GM12878 (cell line): ENCODE data around the gene EGR4. TPM values are rescaled to one million over a fixed set of nuclear protein-coding genes. Genes with fewer than 3 reads are reported as not detected.

Experiments
- ATAC-seq: fragments of 200-7000 bp; cut with Tn5 transposase; 3 replicates; pipeline ENCODE4 v1.9.1; 2020; ENCODE audit warnings: mild to moderate bottlenecking, moderate library complexity
- BruUV-seq: library from RNA; stranded (reverse); fragments of 400-500 nt; replicated peaks from 2 replicates; lab custom pipeline; 2021; lab: Mats Ljungman, UMichigan
- CTCF ChIA-PET: fragments of 300-600 bp; sonication (Branson Sonifier 250); formaldehyde crosslinking; extraction: SDS; loops from one replicate; lab custom pipeline; 2021; ENCODE audit warnings: inconsistent platforms; lab: Yijun Ruan, JAX
- POLR2A ChIA-PET: fragments of 350-600 bp; formaldehyde crosslinking; extraction: SDS; loops from one replicate; lab custom pipeline; 2021; ENCODE audit warnings: inconsistent platforms; lab: Charles Lee
- RAD21 ChIA-PET: fragments of 300-600 bp; sonication (Branson Sonifier 250); formaldehyde crosslinking; loops from one replicate; lab custom pipeline; 2023; ENCODE audit warnings: antibody characterized with exemption; ENCODE audit not compliant: unreplicated experiment; lab: Charles Lee
- SMC1A ChIA-PET: fragments of 300-600 bp; sonication (Branson Sonifier 250); formaldehyde crosslinking; loops from one replicate; lab custom pipeline; 2023; ENCODE audit not compliant: unreplicated experiment, uncharacterized antibody; lab: Charles Lee
- DNase-seq: peaks from one replicate; pipeline ENCODE4 v3.0.0-alpha.2; 2011; ENCODE audit warnings: low read depth, low spot score
- FAIRE-seq: peaks from 3 replicates; lab custom pipeline; 2011; peaks lifted over from hg19 to GRCh38; lab: Jason Lieb, UNC
- H2AFZ ChIP-seq: 2 replicates; pipeline ENCODE4 v1.6.0; 2011; ENCODE audit warnings: low read depth, low read length, control low read depth; ENCODE audit not compliant: control insufficient read depth
- H3K27ac ChIP-seq: 2 replicates; pipeline ENCODE4 v1.5.1; 2011; ENCODE audit warnings: control low read depth; ENCODE audit not compliant: control insufficient read depth, insufficient read depth
- H3K27me3 ChIP-seq, 2 experiments: replicated peaks in 1 of 2; 2 replicates each; pipeline versions ENCODE4 v1.6.0 to v1.6.1; 2011; ENCODE audit warnings: low read length in 1 of 2; ENCODE audit not compliant: control insufficient read depth in 2 of 2, insufficient read depth in 2 of 2
- H3K36me3 ChIP-seq, 2 experiments: 2 replicates each; pipeline ENCODE4 v1.5.1; 2011; ENCODE audit warnings: low read length in 1 of 2; ENCODE audit not compliant: control insufficient read depth in 2 of 2, insufficient read depth in 2 of 2
- H3K4me1 ChIP-seq: 2 replicates; pipeline ENCODE4 v1.6.1; 2011; ENCODE audit warnings: mild to moderate bottlenecking, low read length, moderate library complexity, mixed read lengths; ENCODE audit not compliant: control insufficient read depth, insufficient read depth
- H3K4me2 ChIP-seq: 2 replicates; pipeline ENCODE4 v1.6.0; 2011; ENCODE audit warnings: control low read depth; ENCODE audit not compliant: control insufficient read depth, insufficient read depth
- H3K4me3 ChIP-seq: fragments of 200-600 bp; sonication (generic); 2 replicates; pipeline ENCODE4 v1.5.1; 2016
- H3K79me2 ChIP-seq: 2 replicates; pipeline ENCODE4 v1.6.0; 2011; ENCODE audit warnings: low read length; ENCODE audit not compliant: control insufficient read depth, insufficient read depth
- H3K9ac ChIP-seq: 2 replicates; pipeline ENCODE4 v1.8.0; 2011; ENCODE audit warnings: low read length, control low read depth, mixed read lengths; ENCODE audit not compliant: control insufficient read depth, insufficient read depth
- H3K9me3 ChIP-seq: replicated peaks from 3 replicates; pipeline ENCODE4 v1.5.1; 2011; ENCODE audit warnings: mild to moderate bottlenecking, low read length; ENCODE audit not compliant: control insufficient read depth, insufficient read depth
- H4K20me1 ChIP-seq: 2 replicates; pipeline ENCODE4 v1.6.0; 2011; ENCODE audit not compliant: control insufficient read depth, insufficient read depth
- E4F1 ChIP-seq: fragments of 450-650 bp; IDR thresholded peaks from 2 replicates; pipeline ENCODE4 v1.6.1; 2018; ENCODE audit warnings: borderline replicate concordance, mild to moderate bottlenecking; ENCODE audit not compliant: partially characterized antibody
- IKZF2 ChIP-seq, 2 experiments: fragments of 450-650 bp; IDR thresholded peaks; 2 replicates each; pipeline ENCODE4 v1.6.1; 2017; ENCODE audit warnings: mild to moderate bottlenecking in 2 of 2, moderate library complexity in 2 of 2
- IRF5 ChIP-seq: fragments of 450-650 bp; IDR thresholded peaks from 2 replicates; pipeline ENCODE4 v1.6.1; 2017; ENCODE audit warnings: borderline replicate concordance
- MXI1 ChIP-seq: fragments of 150-350 bp; IDR thresholded peaks from 2 replicates; pipeline ENCODE4 v1.6.1; 2011; ENCODE audit warnings: low read depth, mild to moderate bottlenecking, inconsistent platforms, low read length, improper control_type of control experiment
- NFYB ChIP-seq: IDR thresholded peaks from 2 replicates; pipeline ENCODE4 v1.6.1; 2011; ENCODE audit warnings: low read depth, mild to moderate bottlenecking, low read length, improper control_type of control experiment, moderate library complexity; ENCODE audit not compliant: insufficient read depth
- PAX5 ChIP-seq: IDR thresholded peaks from 2 replicates; pipeline ENCODE4 v1.6.1; 2011; ENCODE audit warnings: low read depth, low read length, borderline replicate concordance
- POLR2AphosphoS5 ChIP-seq: IDR thresholded peaks from 2 replicates; pipeline ENCODE4 v1.6.1; 2011; ENCODE audit warnings: mild to moderate bottlenecking, low read length, inconsistent platforms
- POU2F2 ChIP-seq: IDR thresholded peaks from 3 replicates; pipeline ENCODE4 v1.6.1; 2011; ENCODE audit warnings: low read depth, mild to moderate bottlenecking, low read length, borderline replicate concordance
- RFX5 ChIP-seq: IDR thresholded peaks from 2 replicates; pipeline ENCODE4 v1.6.1; 2011; ENCODE audit warnings: low read depth, low read length, improper control_type of control experiment
- SPI1 ChIP-seq: IDR thresholded peaks from 2 replicates; pipeline ENCODE4 v1.6.1; 2011; ENCODE audit warnings: low read depth, mild to moderate bottlenecking, low read length, moderate library complexity, borderline replicate concordance; ENCODE audit not compliant: insufficient read depth
- TBL1XR1 ChIP-seq: IDR thresholded peaks from 2 replicates; pipeline ENCODE4 v1.6.1; 2012; ENCODE audit warnings: low read depth, low read length, improper control_type of control experiment
- TCF12 ChIP-seq: IDR thresholded peaks from 2 replicates; pipeline ENCODE4 v1.6.1; 2011; ENCODE audit warnings: low read depth, mild to moderate bottlenecking, low read length
- USF2 ChIP-seq: IDR thresholded peaks from 2 replicates; pipeline ENCODE4 v1.6.1; 2011; ENCODE audit warnings: low read depth, low read length, improper control_type of control experiment, borderline replicate concordance
- ZNF217 ChIP-seq: fragments of 450-650 bp; IDR thresholded peaks from 2 replicates; pipeline ENCODE4 v1.6.1; 2017; ENCODE audit warnings: antibody characterized with exemption, mild to moderate bottlenecking
- WGBS: methylation state at CpG from one replicate; pipeline ENCODE4 v1.1.6; 2016; ENCODE audit warnings: low lambda C conversion rate; ENCODE audit not compliant: insufficient replicate concordance, insufficient coverage; ENCODE audit errors: missing lambda C conversion rate; 5-methylcytosine and 5-hydroxymethylcytosine counted together
- in situ Hi-C: fragments of 300-500 bp; cut with MboI; formaldehyde crosslinking; loops from 9 replicates; pipeline ENCODE4 v1.14.3; 2018; ENCODE audit warnings: mixed read lengths
- intact Hi-C: fragments of 100-400 bp; cut with micrococcal nuclease; formaldehyde crosslinking; loops from one replicate; pipeline ENCODE4 v1.14.2; 2022; ENCODE audit not compliant: unreplicated experiment
- polyA plus RNA-seq, 11 experiments: library from polyadenylated mRNA; depleted of rRNA in 4 of 11; unstranded in 6 of 11; stranded (reverse) in 5 of 11; fragments of >200 nt; fragmentation: Nextera tagmentation in 4 of 11; fragmentation: Illumina TruSeq in 1 of 11; extraction: Ambion mirVana in 4 of 11; extraction: Trizol in 1 of 11; gene quantifications; 1 replicate in 1 of 11; 2 replicates in 10 of 11; pipeline versions ENCODE4 v1.2.1 to v1.2.3, GENCODE V29; 2011 to 2016; ENCODE audit warnings: inconsistent platforms in 2 of 11, missing spikeins in 2 of 11, low read depth in 1 of 11
- total RNA-seq, 4 experiments: library from RNA; depleted of rRNA in 3 of 4; stranded (reverse); fragments of >200 nt in 3 of 4; fragmentation: Illumina TruSeq in 1 of 4; extraction: Trizol in 1 of 4; gene quantifications; 2 replicates each; pipeline versions ENCODE4 v1.2.1 to v1.2.3, GENCODE V29; 2013 to 2021
- TF ChIP-seq, protein P1 (sequence below): IDR thresholded peaks from 2 replicates; pipeline ENCODE4 v1.6.1; 2011; ENCODE audit warnings: borderline replicate concordance, low read depth, mild to moderate bottlenecking, moderate library complexity, mixed read lengths, low read length; ENCODE audit not compliant: insufficient read depth; ENCODE audit errors: extremely low read length
- TF ChIP-seq, protein P2 (sequence below): fragments of 450-650 bp; IDR thresholded peaks from 2 replicates; pipeline ENCODE4 v1.6.1; 2016; ENCODE audit warnings: mild to moderate bottlenecking

The EGR4 gene
- total and polyA plus RNA-seq, 10 of the 15 experiments (the other 5 are each of a cell fraction or from before 2014, with no cell fraction given) = 0.07 TPM; not detected in 9

GRCh38 chr2:73253901-73254300 is 39.4 kb downstream of the EGR4 start:
- no peaks in the 10 kb centered on the region for H3K9me3 ChIP-seq
- no peaks in the 10 kb centered on the region for H4K20me1 ChIP-seq
- DNase-seq (no peak), FAIRE-seq (no peak), ATAC-seq (peak; percentile 72)
- no peak overlapping the region for H3K4me2 ChIP-seq
- CTCF ChIA-PET = interaction anchor here (0.7 to 2.3 kb wide), 3 partner anchors 36 to 1197 kb away, joined by 3 to 14 read pairs (median 4); no protein-coding TSS in a partner anchor
- no peaks in the 10 kb centered on the region for H3K4me1 ChIP-seq
- no peaks in the 10 kb centered on the region for H3K27me3 ChIP-seq
- in situ Hi-C loops = no loop called here
- RAD21 ChIA-PET = interaction anchor here (0.9 kb wide), 1 partner anchor 106 kb away, joined by 3 read pairs; no protein-coding TSS in a partner anchor
- BruUV-seq = no TSS peak
- H3K36me3 ChIP-seq = peaks cover 29 to 41% of the 10 kb centered on the region in 2 experiments
- POLR2A ChIA-PET = no interaction called here
- H3K79me2 ChIP-seq = no peaks in the 10 kb centered on the region
- H3K4me3 ChIP-seq = no peak overlapping the region
- no peak overlapping the region for H3K27ac ChIP-seq
- WGBS = 91% methylated on average over 3 of the region's 3 CpGs
- TF ChIP-seq USF2 (no peak), IKZF2 (IDR thresholded peaks at IDR 0.05) (no peak), ZNF217 (no peak), RFX5 (no peak), PAX5 (no peak), TBL1XR1 (no peak), SPI1 (peak; percentile 78; the same call in 1 of the 2 replicates), E4F1 (no peak), TCF12 (no peak), POU2F2 (no peak), POLR2AphosphoS5 (0 out of 2 replicates have a peak, but pooled peaks have one; percentile 25), NFYB (peak; percentile 47; the same call in 1 of the 2 replicates), IRF5 (no peak), MXI1 (no peak)
- TF ChIP-seq, protein P1, sequence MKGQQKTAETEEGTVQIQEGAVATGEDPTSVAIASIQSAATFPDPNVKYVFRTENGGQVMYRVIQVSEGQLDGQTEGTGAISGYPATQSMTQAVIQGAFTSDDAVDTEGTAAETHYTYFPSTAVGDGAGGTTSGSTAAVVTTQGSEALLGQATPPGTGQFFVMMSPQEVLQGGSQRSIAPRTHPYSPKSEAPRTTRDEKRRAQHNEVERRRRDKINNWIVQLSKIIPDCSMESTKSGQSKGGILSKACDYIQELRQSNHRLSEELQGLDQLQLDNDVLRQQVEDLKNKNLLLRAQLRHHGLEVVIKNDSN = no peak
- TF ChIP-seq, protein P2, sequence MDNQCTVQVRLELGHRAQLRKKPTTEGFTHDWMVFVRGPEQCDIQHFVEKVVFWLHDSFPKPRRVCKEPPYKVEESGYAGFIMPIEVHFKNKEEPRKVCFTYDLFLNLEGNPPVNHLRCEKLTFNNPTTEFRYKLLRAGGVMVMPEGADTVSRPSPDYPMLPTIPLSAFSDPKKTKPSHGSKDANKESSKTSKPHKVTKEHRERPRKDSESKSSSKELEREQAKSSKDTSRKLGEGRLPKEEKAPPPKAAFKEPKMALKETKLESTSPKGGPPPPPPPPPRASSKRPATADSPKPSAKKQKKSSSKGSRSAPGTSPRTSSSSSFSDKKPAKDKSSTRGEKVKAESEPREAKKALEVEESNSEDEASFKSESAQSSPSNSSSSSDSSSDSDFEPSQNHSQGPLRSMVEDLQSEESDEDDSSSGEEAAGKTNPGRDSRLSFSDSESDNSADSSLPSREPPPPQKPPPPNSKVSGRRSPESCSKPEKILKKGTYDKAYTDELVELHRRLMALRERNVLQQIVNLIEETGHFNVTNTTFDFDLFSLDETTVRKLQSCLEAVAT = no peak
- TF ChIP-seq, all 136 proteins: peak for 3
- Histone ChIP-seq H2AFZ (no peak overlapping the region), H3K9ac (no peak overlapping the region)
- SMC1A ChIA-PET = interaction anchor here (1.4 kb wide), 2 partner anchors 9 to 35 kb away, joined by 4 to 5 read pairs; no protein-coding TSS in a partner anchor
- intact Hi-C loops = no loop called here
